GF-D8 (cell line): ENCODE results near the gene PDE1C.
A peak's percentile ranks its signal among the peaks of the same experiment; 100 is the strongest.

Experiments used
- DNase-seq: peaks from one replicate; lab custom pipeline; 2025; lab: John Stamatoyannopoulos, UW

Gene PDE1C

GRCh38 chr7:31850066-31850465 is 220.1 kb downstream of the PDE1C start:
- DNase-seq, result no peak

GRCh38 chr7:31835471-31835870 is 234.7 kb downstream of the PDE1C start:
- DNase-seq, result no peak

DNA sequence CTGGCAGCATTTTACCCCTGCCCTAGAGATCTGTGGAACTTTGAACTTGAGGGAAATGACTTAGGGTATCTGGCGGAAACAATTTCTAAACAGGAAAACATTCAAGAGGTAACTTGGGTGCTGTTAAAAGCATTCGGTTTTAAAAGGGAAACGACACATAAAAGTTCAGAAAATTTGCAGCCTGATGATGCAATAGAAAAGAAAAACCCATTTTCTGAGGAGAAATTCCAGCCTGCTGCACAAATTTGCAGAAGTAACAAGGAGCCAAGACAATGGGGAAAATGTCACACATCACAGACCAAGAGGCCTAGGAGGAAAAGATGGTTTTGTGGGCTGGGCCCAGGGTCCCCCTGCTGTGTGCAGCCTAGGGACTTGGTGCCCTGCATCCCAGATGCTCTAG is 236.6 kb downstream of the PDE1C start:
- peak; percentile 34 for DNase-seq

DNA sequence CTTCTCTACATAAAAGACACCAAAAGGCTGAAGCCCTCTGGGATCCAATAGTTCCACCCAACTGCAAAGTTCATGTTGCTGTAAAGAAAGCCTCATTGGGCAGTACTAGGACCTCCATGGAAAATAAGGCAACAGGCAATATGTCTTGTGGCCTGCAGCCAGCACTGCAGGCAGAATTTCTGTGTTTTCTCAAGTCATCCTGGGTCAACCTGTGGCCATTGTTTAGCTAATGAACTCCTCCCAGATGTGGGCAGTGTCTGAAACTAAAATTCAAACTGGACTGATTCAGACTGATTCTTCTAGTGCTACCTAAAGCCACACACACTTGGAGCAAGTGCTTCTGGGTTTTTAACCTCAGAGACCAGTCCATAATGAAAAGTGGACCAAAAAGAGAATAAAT is 241.7 kb downstream of the PDE1C start:
- no peak for DNase-seq

DNA sequence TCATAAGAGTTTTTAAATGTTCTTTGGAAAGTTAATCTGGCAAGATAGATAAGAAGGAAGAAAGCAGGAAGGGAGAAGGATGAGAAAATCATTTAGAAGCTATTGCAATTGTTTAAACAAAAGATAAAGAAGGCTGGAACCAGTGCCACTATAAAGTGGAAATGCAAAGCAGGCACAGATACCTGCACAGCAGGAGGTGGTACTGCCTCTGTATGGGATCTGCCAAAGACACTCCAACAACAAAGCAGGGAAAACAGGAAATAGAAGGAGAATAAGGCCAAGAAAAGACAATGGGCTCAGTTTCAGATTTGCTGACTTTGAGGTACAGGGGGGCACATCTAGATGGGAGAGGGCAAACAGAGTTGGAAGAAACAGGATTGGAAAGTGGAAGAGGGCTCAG is 244.6 kb downstream of the PDE1C start:
- DNase-seq, result no peak

GRCh38 chr7:31819031-31819430 is 251.2 kb downstream of the PDE1C start:
- no peak for DNase-seq

DNA sequence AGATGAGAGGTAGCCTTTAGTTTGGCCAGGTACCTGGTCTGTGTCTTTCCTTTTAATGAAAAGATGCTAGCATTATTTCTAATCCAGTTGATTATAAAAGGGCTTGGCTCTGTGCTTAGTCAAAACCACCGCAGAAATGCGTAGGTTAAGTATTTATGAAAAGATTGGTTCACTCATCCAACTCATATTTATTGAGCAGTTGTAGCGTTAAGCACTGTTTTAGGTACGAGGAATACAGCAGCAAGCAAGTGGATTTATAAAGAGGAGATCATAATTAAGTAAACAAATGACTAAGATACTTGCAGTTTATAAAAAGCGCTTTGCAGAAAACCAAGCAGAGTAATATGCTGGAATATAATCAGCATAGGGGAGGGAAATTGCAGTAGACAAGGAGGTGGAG is 253.4 kb downstream of the PDE1C start:
- no peak for DNase-seq

- no peak for DNase-seq
These were observed 254.4 kb downstream of the PDE1C start for GRCh38 chr7:31815796-31816195.

DNA sequence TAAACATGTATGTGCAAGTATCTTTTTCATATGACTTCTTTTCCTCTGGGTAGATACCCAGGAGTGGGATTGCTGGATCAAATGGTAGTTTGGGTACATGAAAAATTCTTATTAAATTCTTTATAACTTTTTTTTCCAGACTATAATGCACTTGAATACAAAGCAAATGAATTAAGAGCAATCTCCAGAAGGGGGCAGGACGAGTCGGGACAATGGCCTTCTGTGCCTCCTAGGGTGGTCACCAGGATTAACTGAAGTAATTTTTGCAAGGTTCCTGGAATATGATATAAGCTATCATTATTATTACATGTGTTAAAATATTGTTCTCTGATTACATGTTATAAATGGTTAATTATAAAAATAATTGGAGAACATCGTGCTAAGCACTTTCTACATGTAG is 256.0 kb downstream of the PDE1C start:
- no peak for DNase-seq

DNA sequence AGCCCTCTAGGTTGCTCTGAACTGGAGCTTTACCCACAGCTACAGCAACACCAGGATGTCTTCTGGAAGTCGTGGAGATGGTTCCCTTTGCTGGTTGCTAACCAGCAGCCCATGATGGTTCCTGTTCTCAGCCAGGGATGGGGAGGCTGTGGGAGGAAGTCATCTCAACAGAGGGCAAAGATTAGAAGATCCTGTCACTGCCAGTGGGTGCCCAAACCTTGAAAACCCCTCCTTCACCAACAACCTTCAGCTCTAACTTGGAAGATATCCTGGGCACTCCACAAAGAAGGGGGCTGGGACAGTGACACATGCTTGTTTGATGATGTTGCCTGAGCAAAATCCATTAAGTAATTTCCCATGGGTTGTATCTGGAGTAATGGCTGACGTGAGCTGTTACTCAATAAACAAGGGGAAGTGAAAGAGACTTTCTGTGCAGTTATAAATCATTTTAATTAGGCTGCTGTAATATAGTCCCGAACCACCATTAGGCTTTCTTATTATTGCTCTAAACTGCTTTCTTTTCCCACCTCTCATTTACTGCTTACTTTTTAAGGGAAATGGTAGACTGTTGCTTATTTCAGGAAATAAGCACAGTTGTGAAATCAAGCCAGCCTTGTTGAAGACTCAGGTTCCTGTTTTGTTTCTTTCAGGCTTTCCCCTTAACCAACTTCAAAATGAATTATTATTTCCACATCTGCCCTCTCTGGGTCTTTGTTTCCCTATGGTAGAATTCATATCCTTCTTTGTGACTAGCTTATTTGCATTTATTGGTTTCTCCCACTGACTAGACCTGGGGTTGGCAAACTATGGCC is 258.4 kb downstream of the PDE1C start:
- DNase-seq, result peak; percentile 91

GRCh38 chr7:31805209-31805818 is 264.9 kb downstream of the PDE1C start:
- DNase-seq, result no peak

DNA sequence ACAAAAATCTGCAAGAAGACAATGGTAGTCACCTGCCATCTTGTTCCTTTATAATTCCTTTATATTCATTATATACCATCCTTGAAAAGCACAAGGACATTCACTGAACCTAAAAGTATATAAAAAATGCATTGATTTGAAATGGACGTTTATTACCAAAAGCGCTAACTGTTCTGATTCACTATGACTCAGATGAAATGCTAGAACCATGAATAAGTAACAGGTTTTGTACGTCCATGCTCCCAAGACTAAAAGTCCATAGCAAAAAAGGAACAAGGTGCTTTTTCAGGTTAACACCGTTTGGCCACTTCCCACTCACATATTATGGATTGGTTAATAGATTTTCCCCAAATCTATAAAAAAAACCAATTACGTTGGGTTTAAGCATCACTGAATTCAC is 273.8 kb downstream of the PDE1C start:
- no peak for DNase-seq

DNA sequence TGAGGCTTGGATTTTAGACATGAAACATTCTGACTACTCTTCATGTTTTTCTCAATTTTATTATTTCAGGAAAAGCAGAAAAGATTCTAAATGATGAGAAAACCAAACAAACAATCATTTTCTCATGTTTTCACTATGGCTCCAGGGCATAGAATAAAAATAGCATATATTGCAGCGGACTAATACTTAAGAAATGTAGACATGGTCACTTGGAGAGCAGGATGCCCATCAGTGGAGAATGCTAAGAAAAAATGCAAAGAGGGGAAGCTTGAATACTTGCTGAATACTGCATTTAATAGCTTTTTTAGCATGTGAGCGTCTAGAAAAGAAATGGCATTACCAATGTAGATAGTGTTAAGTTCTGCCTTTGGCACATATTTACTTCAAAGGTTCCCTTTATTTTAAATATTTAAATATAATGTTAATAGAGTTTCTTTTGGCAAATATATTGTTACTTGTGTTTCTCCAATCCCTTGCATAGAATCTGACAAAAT is 275.3 kb downstream of the PDE1C start:
- DNase-seq, result no peak

DNA sequence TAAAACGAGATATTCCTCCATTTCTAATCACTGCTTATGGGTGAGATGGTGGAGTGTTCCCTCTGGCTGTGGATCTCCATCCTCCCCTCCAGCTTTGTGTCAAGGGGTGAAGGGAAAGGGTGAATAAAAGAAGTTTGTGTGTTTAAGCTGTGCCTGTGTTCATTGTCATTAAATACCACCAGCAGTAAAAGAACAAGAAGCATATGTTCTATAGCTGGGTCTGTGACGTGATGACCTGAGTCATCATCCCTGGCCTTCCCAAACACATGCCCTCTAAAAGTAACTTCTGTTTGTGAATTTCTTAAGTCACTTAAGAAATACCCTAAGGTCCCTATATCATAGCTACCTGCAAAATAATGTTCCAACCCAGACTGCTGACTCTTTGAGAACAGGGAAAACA is 278.3 kb downstream of the PDE1C start:
- DNase-seq, result no peak

- no peak for DNase-seq
These were observed 281.1 kb downstream of the PDE1C start for GRCh38 chr7:31788883-31789680.

- no peak for DNase-seq
These were observed 281.8 kb downstream of the PDE1C start for GRCh38 chr7:31788445-31788844.

GRCh38 chr7:31786326-31786725 is 283.9 kb downstream of the PDE1C start:
- no peak for DNase-seq

DNA sequence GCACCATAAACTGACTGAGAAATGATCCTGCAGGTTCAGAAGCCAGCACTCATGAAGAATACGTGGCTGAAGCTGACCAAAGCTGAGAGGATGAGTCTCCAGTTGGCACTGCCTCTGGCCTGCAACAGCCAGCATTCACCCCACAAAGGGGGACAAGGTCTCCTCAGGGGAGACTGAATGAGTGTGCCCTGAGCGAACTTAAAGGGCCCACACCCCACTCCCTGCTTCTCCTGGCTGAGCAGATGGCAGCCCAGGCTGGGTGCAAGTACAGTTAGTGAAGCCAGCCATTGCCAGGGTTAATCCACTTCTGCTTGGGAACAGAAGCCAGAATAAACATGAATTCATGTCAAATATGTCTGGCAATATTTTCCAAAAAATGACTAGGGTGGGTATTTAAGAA is 285.1 kb downstream of the PDE1C start:
- DNase-seq, result no peak

- DNase-seq, result no peak
These were observed 287.0 kb downstream of the PDE1C start for GRCh38 chr7:31783221-31783620.

GRCh38 chr7:31782411-31782991 is 287.7 kb downstream of the PDE1C start:
- no peak for DNase-seq

- DNase-seq, result no peak
These were observed 291.9 kb downstream of the PDE1C start for GRCh38 chr7:31778296-31778695.

- DNase-seq, result no peak
These were observed 293.6 kb downstream of the PDE1C start for GRCh38 chr7:31776616-31777015.
